H9 (cell line): ENCODE data around the gene ZMIZ1. TPM values are rescaled to one million over a fixed set of nuclear protein-coding genes. Genes with fewer than 3 reads are reported as not detected.

Experiments used
- DNase-seq: peaks from one replicate; pipeline ENCODE4 v3.0.0-alpha.2; 2017
- H2AFZ ChIP-seq: one replicate; pipeline ENCODE4 v1.6.1; 2013; ENCODE audit warnings: mild to moderate bottlenecking, low read length, control low read depth, moderate library complexity
- H2AK5ac ChIP-seq: 2 replicates; pipeline ENCODE4 v1.6.1; 2013; ENCODE audit warnings: low read length, control low read depth, mixed read lengths; ENCODE audit not compliant: insufficient read length
- H2BK120ac ChIP-seq: one replicate; pipeline ENCODE4 v1.6.1; 2013; ENCODE audit warnings: low read depth, mild to moderate bottlenecking, low read length, control low read depth, inconsistent platforms; ENCODE audit not compliant: poor library complexity, severe bottlenecking
- H2BK12ac ChIP-seq: 2 replicates; pipeline ENCODE4 v1.6.1; 2013; ENCODE audit warnings: low read length, control low read depth, mixed read lengths, low read depth; ENCODE audit not compliant: insufficient read length
- H2BK15ac ChIP-seq: 2 replicates; pipeline ENCODE4 v1.6.1; 2013; ENCODE audit warnings: low read depth, low read length, control low read depth
- H2BK20ac ChIP-seq: one replicate; pipeline ENCODE4 v1.6.1; 2013; ENCODE audit warnings: low read depth, mild to moderate bottlenecking, low read length, control low read depth, inconsistent platforms; ENCODE audit not compliant: poor library complexity, severe bottlenecking
- H2BK5ac ChIP-seq: 2 replicates; pipeline ENCODE4 v1.6.1; 2013; ENCODE audit warnings: low read length, control low read depth, mixed read lengths; ENCODE audit not compliant: insufficient read length
- H3K14ac ChIP-seq: 2 replicates; pipeline ENCODE4 v1.6.1; 2013; ENCODE audit warnings: low read length, control low read depth; ENCODE audit not compliant: insufficient read depth
- H3K18ac ChIP-seq: 2 replicates; pipeline ENCODE4 v1.6.1; 2013; ENCODE audit warnings: low read depth, mild to moderate bottlenecking, mixed read lengths, low read length, control low read depth; ENCODE audit not compliant: insufficient read length
- H3K23ac ChIP-seq: 2 replicates; pipeline ENCODE4 v1.6.1; 2013; ENCODE audit warnings: low read length, control low read depth, mixed read lengths, low read depth; ENCODE audit not compliant: insufficient read length
- H3K23me2 ChIP-seq: 2 replicates; pipeline ENCODE4 v1.6.1; 2013; ENCODE audit warnings: low read depth, mild to moderate bottlenecking, mixed read lengths, low read length, control low read depth; ENCODE audit not compliant: insufficient read length, poor library complexity, severe bottlenecking
- H3K27ac ChIP-seq: 2 replicates; pipeline ENCODE4 v1.5.1; 2013; ENCODE audit warnings: low read length, control low read depth, mixed read lengths, low read depth; ENCODE audit not compliant: insufficient read length
- H3K27me3 ChIP-seq: 2 replicates; pipeline ENCODE4 v1.6.1; 2013; ENCODE audit warnings: low read length, control low read depth, inconsistent platforms; ENCODE audit not compliant: insufficient read depth
- H3K4ac ChIP-seq: 2 replicates; pipeline ENCODE4 v1.6.1; 2013; ENCODE audit warnings: low read depth, mild to moderate bottlenecking, control low read depth, inconsistent platforms, low read length, moderate library complexity
- H3K4me1 ChIP-seq: 2 replicates; pipeline ENCODE4 v1.6.1; 2013; ENCODE audit warnings: low read length, control low read depth, inconsistent platforms; ENCODE audit not compliant: insufficient read depth
- H3K4me2 ChIP-seq: 2 replicates; pipeline ENCODE4 v1.6.1; 2013; ENCODE audit warnings: low read length, control low read depth, mixed read lengths; ENCODE audit not compliant: insufficient read length, insufficient read depth
- H3K56ac ChIP-seq: 2 replicates; pipeline ENCODE4 v1.6.1; 2013; ENCODE audit warnings: low read depth, mild to moderate bottlenecking, mixed read lengths, low read length, control low read depth; ENCODE audit not compliant: insufficient read length
- H3K79me1 ChIP-seq: 2 replicates; pipeline ENCODE4 v1.6.1; 2013; ENCODE audit warnings: low read depth, mild to moderate bottlenecking, moderate library complexity, low read length, control low read depth, inconsistent platforms; ENCODE audit not compliant: insufficient read depth, poor library complexity, severe bottlenecking
- H3K79me2 ChIP-seq: 2 replicates; pipeline ENCODE4 v1.6.1; 2013; ENCODE audit warnings: low read length, control low read depth, inconsistent platforms; ENCODE audit not compliant: insufficient read depth
- H3K9ac ChIP-seq: 2 replicates; pipeline ENCODE4 v1.6.1; 2013; ENCODE audit warnings: low read length, control low read depth, mixed read lengths; ENCODE audit not compliant: insufficient read length; ENCODE audit errors: extremely low read depth
- H3K9me3 ChIP-seq: one replicate; pipeline ENCODE4 v1.6.1; 2013; ENCODE audit warnings: low read depth, low read length, inconsistent platforms; ENCODE audit not compliant: control insufficient read depth
- H3T11ph ChIP-seq: one replicate; pipeline ENCODE4 v1.6.1; 2013; ENCODE audit warnings: mild to moderate bottlenecking, low read length, control low read depth, inconsistent platforms
- H4K20me1 ChIP-seq: one replicate; pipeline ENCODE4 v1.6.1; 2013; ENCODE audit not compliant: control insufficient read depth, insufficient read length, insufficient read depth
- H4K5ac ChIP-seq: 2 replicates; pipeline ENCODE4 v1.6.1; 2013; ENCODE audit warnings: low read depth, mild to moderate bottlenecking, mixed read lengths, low read length, control low read depth; ENCODE audit not compliant: insufficient read length
- H4K8ac ChIP-seq: replicated peaks from 2 replicates; pipeline ENCODE4 v1.6.1; 2013; ENCODE audit warnings: low read length, control low read depth, mixed read lengths, low read depth; ENCODE audit not compliant: insufficient read length
- H4K91ac ChIP-seq: 2 replicates; pipeline ENCODE4 v1.6.1; 2013; ENCODE audit warnings: low read depth, mild to moderate bottlenecking, moderate library complexity, mixed read lengths, low read length, control low read depth; ENCODE audit not compliant: insufficient read length
- H3K27ac Mint-ChIP-seq, 3 experiments: 2 replicates in 2 of 3; 3 replicates in 1 of 3; pipeline ENCODE4 v1.8.0; 2020 to 2021; ENCODE audit warnings: mixed read lengths in 3 of 3, mild to moderate bottlenecking in 1 of 3, moderate library complexity in 1 of 3
- H3K27me3 Mint-ChIP-seq: 2 replicates; pipeline ENCODE4 v1.8.0; 2021; ENCODE audit warnings: low read depth, mild to moderate bottlenecking, moderate library complexity, mixed read lengths
- H3K36me3 Mint-ChIP-seq, 3 experiments: 2 replicates in 2 of 3; 3 replicates in 1 of 3; pipeline ENCODE4 v1.8.0; 2020 to 2021; ENCODE audit warnings: low read depth in 3 of 3, mixed read lengths in 3 of 3; ENCODE audit not compliant: insufficient read depth in 1 of 3
- H3K4me1 Mint-ChIP-seq, 2 experiments: 2 replicates each; pipeline ENCODE4 v1.8.0; 2020; ENCODE audit warnings: mixed read lengths in 2 of 2
- H3K4me3 Mint-ChIP-seq, 2 experiments: 2 replicates in 1 of 2; 3 replicates in 1 of 2; pipeline ENCODE4 v1.8.0; 2020 to 2021; ENCODE audit warnings: mild to moderate bottlenecking in 2 of 2, mixed read lengths in 2 of 2, moderate library complexity in 1 of 2
- H3K9me3 Mint-ChIP-seq, 2 experiments: 2 replicates in 1 of 2; 3 replicates in 1 of 2; pipeline ENCODE4 v1.8.0; 2020; ENCODE audit warnings: mild to moderate bottlenecking in 2 of 2, mixed read lengths in 2 of 2, moderate library complexity in 1 of 2
- WGBS: extraction: QIAGEN DNeasy Blood & Tissue Kit; methylation state at CpG from one replicate; pipeline ENCODE4 v1.1.7; 2013; ENCODE audit warnings: missing lambda C conversion rate, low lambda C conversion rate, mixed read lengths; ENCODE audit not compliant: insufficient read length; ENCODE audit errors: extremely low coverage; 5-methylcytosine and 5-hydroxymethylcytosine counted together
- total RNA-seq: library from RNA; stranded (reverse); gene quantifications from 2 replicates; pipeline ENCODE4 v1.2.1, GENCODE V29; 2021
- TF ChIP-seq, protein P1 (sequence below): fragments of 200-600 bp; sonication (generic); conservative IDR thresholded peaks from 3 replicates; pipeline ENCODE4 v1.8.0; 2021; ENCODE audit warnings: antibody characterized with exemption, mild to moderate bottlenecking

Gene ZMIZ1
- total RNA-seq, 1 experiment from 2014 or later = 36.9 TPM

- Histone ChIP-seq H4K8ac (no peak overlapping the region), H3K27ac (no peak overlapping the region)
Observed at GRCh38 chr10:79320820-79321493, 252.2 kb downstream of the ZMIZ1 start.

More at GRCh38 chr10:79320820-79321493, 252.2 kb downstream of the ZMIZ1 start:
- Mint-ChIP-seq H3K9me3 (peaks cover 4 to 9% of the 10 kb centered on the region in 2 experiments; a peak in 4 of 5 replicates), H3K4me1 (peaks cover 26% of the 10 kb centered on the region in 2 experiments), H3K4me3 (no peak overlapping the region), H3K36me3 (peaks cover 0 to 5% (median 0%) of the 10 kb centered on the region in 3 experiments; a peak in 2 of 7 replicates), H3K27ac (no peak overlapping the region), H3K27me3 (peaks cover 17% of the 10 kb centered on the region)
- Histone ChIP-seq H3K18ac (no peak overlapping the region), H2AFZ (no peak overlapping the region), H2AK5ac (no peak overlapping the region), H4K91ac (no peak overlapping the region), H3K4me1 (peaks cover 10% of the 10 kb centered on the region; the same call in 1 of the 2 replicates), H3K14ac (no peak overlapping the region), H2BK5ac (no peak overlapping the region), H3K9ac (no peak overlapping the region), H2BK15ac (no peak overlapping the region), H3K23me2 (no peaks in the 10 kb centered on the region), H3K4me2 (no peak overlapping the region), H3K79me2 (no peaks in the 10 kb centered on the region), H3T11ph (no peak overlapping the region), H3K56ac (no peak overlapping the region), H3K4ac (no peak overlapping the region), H3K9me3 (no peaks in the 10 kb centered on the region), H3K27me3 (no peaks in the 10 kb centered on the region), H3K79me1 (no peaks in the 10 kb centered on the region), H2BK12ac (no peak overlapping the region), H4K5ac (no peak overlapping the region), H2BK120ac (no peak overlapping the region), H4K20me1 (no peaks in the 10 kb centered on the region), H2BK20ac (no peak overlapping the region), H3K23ac (no peak overlapping the region)
- DNase-seq = no peak
- WGBS = no CpG with 5 or more reads among the region's 7 CpGs
- TF ChIP-seq, protein P1, sequence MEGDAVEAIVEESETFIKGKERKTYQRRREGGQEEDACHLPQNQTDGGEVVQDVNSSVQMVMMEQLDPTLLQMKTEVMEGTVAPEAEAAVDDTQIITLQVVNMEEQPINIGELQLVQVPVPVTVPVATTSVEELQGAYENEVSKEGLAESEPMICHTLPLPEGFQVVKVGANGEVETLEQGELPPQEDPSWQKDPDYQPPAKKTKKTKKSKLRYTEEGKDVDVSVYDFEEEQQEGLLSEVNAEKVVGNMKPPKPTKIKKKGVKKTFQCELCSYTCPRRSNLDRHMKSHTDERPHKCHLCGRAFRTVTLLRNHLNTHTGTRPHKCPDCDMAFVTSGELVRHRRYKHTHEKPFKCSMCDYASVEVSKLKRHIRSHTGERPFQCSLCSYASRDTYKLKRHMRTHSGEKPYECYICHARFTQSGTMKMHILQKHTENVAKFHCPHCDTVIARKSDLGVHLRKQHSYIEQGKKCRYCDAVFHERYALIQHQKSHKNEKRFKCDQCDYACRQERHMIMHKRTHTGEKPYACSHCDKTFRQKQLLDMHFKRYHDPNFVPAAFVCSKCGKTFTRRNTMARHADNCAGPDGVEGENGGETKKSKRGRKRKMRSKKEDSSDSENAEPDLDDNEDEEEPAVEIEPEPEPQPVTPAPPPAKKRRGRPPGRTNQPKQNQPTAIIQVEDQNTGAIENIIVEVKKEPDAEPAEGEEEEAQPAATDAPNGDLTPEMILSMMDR = no peak
